Fibroblast of skin of back (primary cell): ENCODE data around the gene SNAI1.

ENCODE experiments used
- DNase-seq: peaks from one replicate; pipeline ENCODE4 v3.0.0-alpha.2; 2013

Gene SNAI1

DNA sequence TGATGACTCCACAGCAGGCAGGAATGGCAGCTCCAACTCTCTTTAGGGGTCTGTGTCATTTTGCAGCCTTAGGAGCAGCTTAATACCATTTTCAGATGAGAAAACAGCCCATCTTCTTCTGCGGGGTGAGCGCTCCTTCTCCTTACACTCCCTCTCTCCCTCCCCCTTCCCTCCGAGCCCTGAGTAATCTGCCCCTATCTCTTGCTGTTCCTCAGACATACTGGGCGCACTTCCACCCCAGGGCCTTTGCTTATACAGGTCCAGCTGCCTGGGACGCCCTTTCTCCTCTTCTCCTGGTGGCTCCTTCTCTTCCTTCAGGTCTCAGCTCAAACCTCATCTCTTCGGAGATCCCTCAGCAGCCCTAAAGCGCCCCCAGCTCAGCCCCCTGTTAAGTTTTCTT, 54.8 kb downstream of the SNAI1 start:
- no peak for DNase-seq

- no peak for DNase-seq
Observed at GRCh38 chr20:50038169-50038568, 55.4 kb downstream of the SNAI1 start.
